ENCODE results near the gene MTREX.

DNA sequence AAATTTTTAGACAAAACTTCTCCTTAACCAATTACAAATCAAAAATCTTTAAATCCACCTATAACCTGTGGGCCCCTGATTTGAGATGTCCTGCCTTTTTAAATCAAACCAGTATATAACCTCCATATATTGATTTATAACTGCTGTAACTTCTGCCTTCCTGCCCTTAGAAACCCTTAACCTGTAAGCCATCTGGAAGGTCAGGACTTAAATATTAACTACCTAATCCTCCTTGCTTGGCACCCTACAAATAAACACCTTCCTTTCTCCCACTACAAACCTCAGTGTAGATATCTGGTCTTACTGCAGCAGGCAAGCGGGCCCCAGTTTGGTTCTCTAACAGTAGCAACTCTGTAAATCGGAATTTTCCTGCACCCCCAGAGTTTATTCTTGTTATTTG, 83.9 kb downstream of the MTREX start:
- TF ChIP-seq, protein P1, sequence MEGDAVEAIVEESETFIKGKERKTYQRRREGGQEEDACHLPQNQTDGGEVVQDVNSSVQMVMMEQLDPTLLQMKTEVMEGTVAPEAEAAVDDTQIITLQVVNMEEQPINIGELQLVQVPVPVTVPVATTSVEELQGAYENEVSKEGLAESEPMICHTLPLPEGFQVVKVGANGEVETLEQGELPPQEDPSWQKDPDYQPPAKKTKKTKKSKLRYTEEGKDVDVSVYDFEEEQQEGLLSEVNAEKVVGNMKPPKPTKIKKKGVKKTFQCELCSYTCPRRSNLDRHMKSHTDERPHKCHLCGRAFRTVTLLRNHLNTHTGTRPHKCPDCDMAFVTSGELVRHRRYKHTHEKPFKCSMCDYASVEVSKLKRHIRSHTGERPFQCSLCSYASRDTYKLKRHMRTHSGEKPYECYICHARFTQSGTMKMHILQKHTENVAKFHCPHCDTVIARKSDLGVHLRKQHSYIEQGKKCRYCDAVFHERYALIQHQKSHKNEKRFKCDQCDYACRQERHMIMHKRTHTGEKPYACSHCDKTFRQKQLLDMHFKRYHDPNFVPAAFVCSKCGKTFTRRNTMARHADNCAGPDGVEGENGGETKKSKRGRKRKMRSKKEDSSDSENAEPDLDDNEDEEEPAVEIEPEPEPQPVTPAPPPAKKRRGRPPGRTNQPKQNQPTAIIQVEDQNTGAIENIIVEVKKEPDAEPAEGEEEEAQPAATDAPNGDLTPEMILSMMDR (IDR thresholded peaks at IDR 0.05): no peak
- TF ChIP-seq EZH2 (IDR thresholded peaks at IDR 0.05; ENCODE audit: borderline replicate concordance, insufficient read depth, low read depth, low read length, poor library complexity, severe bottlenecking): no peak

Measured in B cell (primary cell).